Measurements from ENCODE around the gene CR2.
"Not testable (repeated sequence)": the region's sequence is repeated elsewhere in the genome, so short reads cannot be mapped to it uniquely, and the experiment has no call there.

The CR2 gene

GRCh38 chr1:207494171-207494570, 40.0 kb downstream of the CR2 start:
- Histone ChIP-seq H3K27me3 (ENCODE audit: insufficient read depth, low read length) (peaks cover 53% of the 10 kb centered on the region), H3K36me3 (ENCODE audit: insufficient read depth, low read depth, low read length) (no peaks in the 10 kb centered on the region), H3K4me3 (ENCODE audit: low read length) (no peak overlapping the region), H3K9ac (ENCODE audit: low read depth, low read length) (no peak overlapping the region), H3K4me1 (ENCODE audit: insufficient read depth, low read length) (no peaks in the 10 kb centered on the region), H3K27ac (ENCODE audit: low read length) (no peak overlapping the region), H3K9me3 (ENCODE audit: insufficient read depth, low read depth, low read length) (no peaks in the 10 kb centered on the region)

- H3K4me3 ChIP-seq (ENCODE audit: low read length): peak overlapping the region; percentile 82
These were observed 41.2 kb downstream of the CR2 start for GRCh38 chr1:207495281-207495680.

GRCh38 chr1:207495801-207496792, 42.0 kb downstream of the CR2 start, which contains the start of gene CR1:
Gene CR1 (plus strand): TSS chr1:207496157. CDS start chr1:207496268, 111 bp downstream.
- Histone ChIP-seq H3K4me1 (ENCODE audit: insufficient read depth, low read length) (no peaks in the 10 kb centered on the region), H3K9me3 (ENCODE audit: insufficient read depth, low read depth, low read length) (no peaks in the 10 kb centered on the region), H3K36me3 (ENCODE audit: insufficient read depth, low read depth, low read length) (no peaks in the 10 kb centered on the region), H3K9ac (ENCODE audit: low read depth, low read length) (peak within 1 kb of the TSS; percentile 75), H3K27ac (ENCODE audit: low read length) (no peak within 1 kb of the TSS), H3K27me3 (ENCODE audit: insufficient read depth, low read length) (peaks cover 53% of the 10 kb centered on the region), H3K4me3 (ENCODE audit: low read length) (peak within 1 kb of the TSS; percentile 82)

More at GRCh38 chr1:207495281-207495680, 41.2 kb downstream of the CR2 start:
- H3K9me3 ChIP-seq (ENCODE audit: insufficient read depth, low read depth, low read length); H3K36me3 ChIP-seq (ENCODE audit: insufficient read depth, low read depth, low read length); H3K9ac ChIP-seq (ENCODE audit: low read depth, low read length); H3K27ac ChIP-seq (ENCODE audit: low read length); H3K4me1 ChIP-seq (ENCODE audit: insufficient read depth, low read length): not testable (repeated sequence)
- H3K27me3 ChIP-seq (ENCODE audit: insufficient read depth, low read length): peaks cover 53% of the 10 kb centered on the region

GRCh38 chr1:207497941-207498340, 43.8 kb downstream of the CR2 start:
- Histone ChIP-seq H3K27me3 (ENCODE audit: insufficient read depth, low read length) (peaks cover 53% of the 10 kb centered on the region), H3K9me3 (ENCODE audit: insufficient read depth, low read depth, low read length) (no peaks in the 10 kb centered on the region), H3K9ac (ENCODE audit: low read depth, low read length) (no peak overlapping the region), H3K4me1 (ENCODE audit: insufficient read depth, low read length) (no peaks in the 10 kb centered on the region), H3K4me3 (ENCODE audit: low read length) (no peak overlapping the region), H3K27ac (ENCODE audit: low read length) (no peak overlapping the region), H3K36me3 (ENCODE audit: insufficient read depth, low read depth, low read length) (no peaks in the 10 kb centered on the region)

GRCh38 chr1:207499573-207499972, 45.4 kb downstream of the CR2 start:
- H3K4me3 ChIP-seq (ENCODE audit: low read length): no peak overlapping the region
- H3K36me3 ChIP-seq (ENCODE audit: insufficient read depth, low read depth, low read length): no peaks in the 10 kb centered on the region
- H3K27me3 ChIP-seq (ENCODE audit: insufficient read depth, low read length): peaks cover 40% of the 10 kb centered on the region
- no peaks in the 10 kb centered on the region for H3K4me1 ChIP-seq (ENCODE audit: insufficient read depth, low read length)
- H3K9ac ChIP-seq (ENCODE audit: low read depth, low read length): no peak overlapping the region
- no peak overlapping the region for H3K27ac ChIP-seq (ENCODE audit: low read length)
- no peaks in the 10 kb centered on the region for H3K9me3 ChIP-seq (ENCODE audit: insufficient read depth, low read depth, low read length)

GRCh38 chr1:207500306-207500705, 46.2 kb downstream of the CR2 start:
- Histone ChIP-seq H3K9ac (ENCODE audit: low read depth, low read length) (no peak overlapping the region), H3K27ac (ENCODE audit: low read length) (no peak overlapping the region), H3K27me3 (ENCODE audit: insufficient read depth, low read length) (peaks cover 34% of the 10 kb centered on the region), H3K4me3 (ENCODE audit: low read length) (no peak overlapping the region), H3K36me3 (ENCODE audit: insufficient read depth, low read depth, low read length) (no peaks in the 10 kb centered on the region), H3K9me3 (ENCODE audit: insufficient read depth, low read depth, low read length) (no peaks in the 10 kb centered on the region), H3K4me1 (ENCODE audit: insufficient read depth, low read length) (no peaks in the 10 kb centered on the region)

- H3K4me3 ChIP-seq (ENCODE audit: low read length): no peak overlapping the region
- no peaks in the 10 kb centered on the region for H3K4me1 ChIP-seq (ENCODE audit: insufficient read depth, low read length)
- no peak overlapping the region for H3K9ac ChIP-seq (ENCODE audit: low read depth, low read length)
- H3K9me3 ChIP-seq (ENCODE audit: insufficient read depth, low read depth, low read length): no peaks in the 10 kb centered on the region
- H3K27me3 ChIP-seq (ENCODE audit: insufficient read depth, low read length): peaks cover 27% of the 10 kb centered on the region
- H3K27ac ChIP-seq (ENCODE audit: low read length): no peak overlapping the region
- no peaks in the 10 kb centered on the region for H3K36me3 ChIP-seq (ENCODE audit: insufficient read depth, low read depth, low read length)
These were observed 46.9 kb downstream of the CR2 start for GRCh38 chr1:207501071-207501470.

- Histone ChIP-seq H3K27me3 (ENCODE audit: insufficient read depth, low read length) (peaks cover 10% of the 10 kb centered on the region), H3K27ac (ENCODE audit: low read length) (no peak overlapping the region), H3K4me1 (ENCODE audit: insufficient read depth, low read length) (no peaks in the 10 kb centered on the region), H3K9me3 (ENCODE audit: insufficient read depth, low read depth, low read length) (no peaks in the 10 kb centered on the region), H3K4me3 (ENCODE audit: low read length) (no peak overlapping the region), H3K36me3 (ENCODE audit: insufficient read depth, low read depth, low read length) (no peaks in the 10 kb centered on the region), H3K9ac (ENCODE audit: low read depth, low read length) (no peak overlapping the region)
These were observed 48.6 kb downstream of the CR2 start for GRCh38 chr1:207502726-207503125.

GRCh38 chr1:207503950-207504349, 49.8 kb downstream of the CR2 start:
- H3K36me3 ChIP-seq (ENCODE audit: insufficient read depth, low read depth, low read length): no peaks in the 10 kb centered on the region
- H3K4me1 ChIP-seq (ENCODE audit: insufficient read depth, low read length): no peaks in the 10 kb centered on the region
- H3K9ac ChIP-seq (ENCODE audit: low read depth, low read length): no peak overlapping the region
- no peaks in the 10 kb centered on the region for H3K27me3 ChIP-seq (ENCODE audit: insufficient read depth, low read length)
- H3K9me3 ChIP-seq (ENCODE audit: insufficient read depth, low read depth, low read length): no peaks in the 10 kb centered on the region
- H3K27ac ChIP-seq (ENCODE audit: low read length): no peak overlapping the region
- no peak overlapping the region for H3K4me3 ChIP-seq (ENCODE audit: low read length)

GRCh38 chr1:207504438-207504837, 50.3 kb downstream of the CR2 start:
- H3K4me1 ChIP-seq (ENCODE audit: insufficient read depth, low read length): no peaks in the 10 kb centered on the region
- no peaks in the 10 kb centered on the region for H3K27me3 ChIP-seq (ENCODE audit: insufficient read depth, low read length)
- H3K4me3 ChIP-seq (ENCODE audit: low read length): no peak overlapping the region
- no peak overlapping the region for H3K27ac ChIP-seq (ENCODE audit: low read length)
- no peaks in the 10 kb centered on the region for H3K9me3 ChIP-seq (ENCODE audit: insufficient read depth, low read depth, low read length)
- no peaks in the 10 kb centered on the region for H3K36me3 ChIP-seq (ENCODE audit: insufficient read depth, low read depth, low read length)
- no peak overlapping the region for H3K9ac ChIP-seq (ENCODE audit: low read depth, low read length)

GRCh38 chr1:207510444-207510843, 56.3 kb downstream of the CR2 start:
- H3K9ac ChIP-seq (ENCODE audit: low read depth, low read length): no peak overlapping the region
- H3K4me1 ChIP-seq (ENCODE audit: insufficient read depth, low read length): no peaks in the 10 kb centered on the region
- H3K27me3 ChIP-seq (ENCODE audit: insufficient read depth, low read length): no peaks in the 10 kb centered on the region
- H3K36me3 ChIP-seq (ENCODE audit: insufficient read depth, low read depth, low read length): no peaks in the 10 kb centered on the region
- no peak overlapping the region for H3K27ac ChIP-seq (ENCODE audit: low read length)
- H3K9me3 ChIP-seq (ENCODE audit: insufficient read depth, low read depth, low read length): no peaks in the 10 kb centered on the region
- no peak overlapping the region for H3K4me3 ChIP-seq (ENCODE audit: low read length)

GRCh38 chr1:207514890-207515289, 60.8 kb downstream of the CR2 start:
- Histone ChIP-seq H3K9ac (ENCODE audit: low read depth, low read length) (no peak overlapping the region), H3K36me3 (ENCODE audit: insufficient read depth, low read depth, low read length) (no peaks in the 10 kb centered on the region), H3K27me3 (ENCODE audit: insufficient read depth, low read length) (no peaks in the 10 kb centered on the region), H3K4me1 (ENCODE audit: insufficient read depth, low read length) (no peaks in the 10 kb centered on the region), H3K4me3 (ENCODE audit: low read length) (no peak overlapping the region), H3K9me3 (ENCODE audit: insufficient read depth, low read depth, low read length) (no peaks in the 10 kb centered on the region), H3K27ac (ENCODE audit: low read length) (no peak overlapping the region)

All from iPS-20b (cell line).